Airway epithelial cell (primary cell): Measurements from ENCODE around the gene EBLN1. TPM values are rescaled to one million over a fixed set of nuclear protein-coding genes. Genes with fewer than 3 reads are reported as not detected.

Experiments
- total RNA-seq: library from RNA; depleted of rRNA; stranded (reverse); fragments of >200 nt; gene quantifications from 2 replicates; pipeline ENCODE4 v1.2.3, GENCODE V29; 2015

Gene EBLN1
- not detected in 2 replicates for total RNA-seq

GRCh38 chr10:22217842-22218241 is at the start of gene EBLN1:
EBLN1 (minus strand) TSS chr10:22218015; CDS start chr10:22209983, 8,032 bp downstream.

Other genes with a start within 250 kb of the EBLN1 start
- gene DNAJC1, start 214.3 kb downstream of the EBLN1 start, total RNA-seq, result 39.2 and 39.9 TPM in 2 replicates
- 27.4 and 36.0 TPM in 2 replicates for gene COMMD3, start 98.4 kb upstream of the EBLN1 start, total RNA-seq
- 17.9 and 20.1 TPM in 2 replicates for gene BMI1, start 103.1 kb upstream of the EBLN1 start, total RNA-seq
- gene SPAG6, start 127.5 kb upstream of the EBLN1 start, total RNA-seq, result not detected in 2 replicates